Lower lobe of right lung (tissue), 2 donors: ENCODE measurements around the gene ZBTB9. TPM values are rescaled to one million over a fixed set of nuclear protein-coding genes. Genes with fewer than 3 reads are reported as not detected.

Experiments
- ATAC-seq, 2 donors: fragments of 200-7000 bp; cut with Tn5 transposase; one replicate each; pipeline ENCODE4 v1.9.1; 2020 to 2022; ENCODE audit warnings: mild to moderate bottlenecking in 2 of 2, moderate library complexity in 2 of 2
- DNase-seq: peaks from one replicate; pipeline ENCODE4 v3.0.0-alpha.2; 2020
- H3K27ac ChIP-seq: fragments of 200-600 bp; one replicate; pipeline ENCODE4 v1.8.0; 2022
- H3K27me3 ChIP-seq: fragments of 200-600 bp; one replicate; pipeline ENCODE4 v1.8.0; 2022; ENCODE audit warnings: low read depth
- H3K36me3 ChIP-seq: fragments of 200-600 bp; one replicate; pipeline ENCODE4 v1.8.0; 2022; ENCODE audit warnings: mild to moderate bottlenecking
- H3K4me1 ChIP-seq: fragments of 200-600 bp; one replicate; pipeline ENCODE4 v1.8.0; 2022
- H3K4me3 ChIP-seq: fragments of 200-600 bp; one replicate; pipeline ENCODE4 v1.8.0; 2022; ENCODE audit warnings: mild to moderate bottlenecking
- H3K9me3 ChIP-seq: fragments of 200-600 bp; one replicate; pipeline ENCODE4 v1.8.0; 2022
- intact Hi-C: fragments of 100-400 bp; cut with DNase I; formaldehyde crosslinking; loops from one replicate; pipeline ENCODE4 v1.11.0; 2022
- total RNA-seq: library from RNA; stranded (reverse); fragmentation: NEBNext Ultra II Directional; extraction: Animal tissue kit (Norgen Biotek cat#: 25700); gene quantifications from one replicate; pipeline ENCODE4 v1.2.1, GENCODE V29; 2021
- TF ChIP-seq, protein P1 (sequence below): fragments of 200-600 bp; IDR thresholded peaks from one replicate; pipeline ENCODE4 v1.8.0; 2022; ENCODE audit warnings: antibody characterized with exemption, mild to moderate bottlenecking
- donor health status: DM: no; HTN: yes; CAD: no; lungs with severe emphysema.

Gene ZBTB9
- total RNA-seq, 1 donor from 2014 or later: 9.5 TPM

DNA sequence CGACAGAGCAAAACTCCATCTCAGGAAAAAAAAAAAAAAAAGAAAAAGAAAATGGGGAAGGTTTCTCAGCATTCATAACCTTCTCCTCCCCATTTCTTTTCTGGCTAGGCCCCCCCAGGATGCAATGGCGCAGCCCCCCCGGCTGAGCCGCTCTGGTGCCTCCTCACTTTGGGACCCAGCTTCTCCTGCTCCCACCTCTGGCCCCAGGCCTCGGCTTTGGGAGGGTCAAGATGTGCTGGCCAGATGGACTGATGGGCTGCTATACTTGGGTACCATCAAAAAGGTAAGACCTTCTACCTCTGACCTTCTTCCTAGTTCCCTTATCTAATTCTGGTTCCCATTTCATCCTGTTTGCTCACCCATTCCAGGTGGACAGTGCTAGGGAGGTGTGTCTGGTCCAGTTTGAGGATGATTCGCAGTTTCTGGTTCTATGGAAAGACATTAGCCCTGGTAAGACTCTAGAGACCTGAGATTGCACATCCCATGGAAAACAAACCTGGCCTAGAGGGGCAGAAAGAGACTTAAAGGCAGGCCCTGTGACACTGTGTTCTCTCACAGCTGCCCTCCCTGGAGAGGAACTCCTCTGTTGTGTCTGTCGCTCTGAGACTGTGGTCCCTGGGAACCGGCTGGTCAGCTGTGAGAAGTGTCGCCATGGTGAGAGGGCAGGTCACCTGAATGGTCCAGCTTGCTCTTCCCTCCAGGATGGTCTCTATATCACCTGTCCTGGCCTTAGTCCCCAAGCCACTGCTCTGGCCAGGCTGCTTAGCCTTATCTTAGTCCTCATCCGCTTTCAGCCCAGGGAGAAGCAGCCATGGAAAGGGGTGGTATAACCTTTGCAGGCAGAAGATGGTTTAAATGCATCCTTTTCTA is 42.0 kb upstream of the ZBTB9 start:
- Histone ChIP-seq H3K27ac (peak overlapping the region; percentile 98), H3K27me3 (no peaks in the 10 kb centered on the region), H3K9me3 (no peaks in the 10 kb centered on the region), H3K4me1 (peaks cover 44% of the 10 kb centered on the region), H3K4me3 (peak overlapping the region; percentile 96), H3K36me3 (peaks cover 46% of the 10 kb centered on the region)
- DNase-seq (no peak), ATAC-seq (no peak)
- TF ChIP-seq, protein P1, sequence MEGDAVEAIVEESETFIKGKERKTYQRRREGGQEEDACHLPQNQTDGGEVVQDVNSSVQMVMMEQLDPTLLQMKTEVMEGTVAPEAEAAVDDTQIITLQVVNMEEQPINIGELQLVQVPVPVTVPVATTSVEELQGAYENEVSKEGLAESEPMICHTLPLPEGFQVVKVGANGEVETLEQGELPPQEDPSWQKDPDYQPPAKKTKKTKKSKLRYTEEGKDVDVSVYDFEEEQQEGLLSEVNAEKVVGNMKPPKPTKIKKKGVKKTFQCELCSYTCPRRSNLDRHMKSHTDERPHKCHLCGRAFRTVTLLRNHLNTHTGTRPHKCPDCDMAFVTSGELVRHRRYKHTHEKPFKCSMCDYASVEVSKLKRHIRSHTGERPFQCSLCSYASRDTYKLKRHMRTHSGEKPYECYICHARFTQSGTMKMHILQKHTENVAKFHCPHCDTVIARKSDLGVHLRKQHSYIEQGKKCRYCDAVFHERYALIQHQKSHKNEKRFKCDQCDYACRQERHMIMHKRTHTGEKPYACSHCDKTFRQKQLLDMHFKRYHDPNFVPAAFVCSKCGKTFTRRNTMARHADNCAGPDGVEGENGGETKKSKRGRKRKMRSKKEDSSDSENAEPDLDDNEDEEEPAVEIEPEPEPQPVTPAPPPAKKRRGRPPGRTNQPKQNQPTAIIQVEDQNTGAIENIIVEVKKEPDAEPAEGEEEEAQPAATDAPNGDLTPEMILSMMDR: no peak
- intact Hi-C loops: no loop called here

DNA sequence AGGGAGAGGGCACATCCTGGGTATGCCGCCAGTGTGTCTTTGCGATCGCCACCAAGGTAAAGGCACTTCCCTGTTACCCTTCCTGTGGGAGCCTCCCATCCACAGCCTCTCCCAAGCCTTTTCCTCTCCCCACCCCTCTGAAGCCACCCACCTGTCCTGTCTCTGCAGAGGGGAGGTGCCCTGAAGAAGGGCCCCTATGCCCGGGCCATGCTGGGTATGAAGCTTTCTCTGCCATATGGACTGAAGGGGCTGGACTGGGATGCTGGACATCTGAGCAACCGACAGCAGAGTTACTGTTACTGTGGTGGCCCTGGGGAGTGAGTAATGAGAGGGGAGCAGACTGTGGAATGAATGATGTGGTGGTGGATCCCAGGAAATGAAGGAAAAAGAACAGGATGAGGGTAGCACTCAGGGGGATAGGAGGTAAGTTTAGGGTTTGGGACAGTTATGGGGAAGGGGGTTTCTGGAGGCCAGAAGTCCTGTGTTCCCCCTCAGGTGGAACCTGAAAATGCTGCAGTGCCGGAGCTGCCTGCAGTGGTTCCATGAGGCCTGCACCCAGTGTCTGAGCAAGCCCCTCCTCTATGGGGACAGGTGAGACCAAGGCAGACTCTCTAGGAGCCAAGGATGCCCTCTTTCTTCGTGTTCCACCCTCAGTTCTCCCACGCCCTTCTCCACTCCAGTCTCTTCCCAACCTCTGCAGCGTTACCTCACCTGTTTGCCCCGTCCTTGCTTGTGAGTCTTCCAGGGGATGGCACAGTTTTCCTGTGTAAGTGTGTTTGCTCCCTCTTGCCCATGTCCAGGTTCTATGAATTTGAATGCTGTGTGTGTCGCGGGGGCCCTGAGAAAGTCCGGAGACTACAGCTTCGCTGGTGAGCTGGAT is 40.9 kb upstream of the ZBTB9 start:
- intact Hi-C loops: no loop called here
- H3K36me3 ChIP-seq: peaks cover 46% of the 10 kb centered on the region
- no peak overlapping the region for H3K27ac ChIP-seq
- H3K4me1 ChIP-seq: peaks cover 48% of the 10 kb centered on the region
- DNase-seq: no peak
- H3K4me3 ChIP-seq: no peak overlapping the region
- ATAC-seq: no peak
- H3K9me3 ChIP-seq: no peaks in the 10 kb centered on the region
- TF ChIP-seq, protein P1: no peak
- H3K27me3 ChIP-seq: no peaks in the 10 kb centered on the region

DNA sequence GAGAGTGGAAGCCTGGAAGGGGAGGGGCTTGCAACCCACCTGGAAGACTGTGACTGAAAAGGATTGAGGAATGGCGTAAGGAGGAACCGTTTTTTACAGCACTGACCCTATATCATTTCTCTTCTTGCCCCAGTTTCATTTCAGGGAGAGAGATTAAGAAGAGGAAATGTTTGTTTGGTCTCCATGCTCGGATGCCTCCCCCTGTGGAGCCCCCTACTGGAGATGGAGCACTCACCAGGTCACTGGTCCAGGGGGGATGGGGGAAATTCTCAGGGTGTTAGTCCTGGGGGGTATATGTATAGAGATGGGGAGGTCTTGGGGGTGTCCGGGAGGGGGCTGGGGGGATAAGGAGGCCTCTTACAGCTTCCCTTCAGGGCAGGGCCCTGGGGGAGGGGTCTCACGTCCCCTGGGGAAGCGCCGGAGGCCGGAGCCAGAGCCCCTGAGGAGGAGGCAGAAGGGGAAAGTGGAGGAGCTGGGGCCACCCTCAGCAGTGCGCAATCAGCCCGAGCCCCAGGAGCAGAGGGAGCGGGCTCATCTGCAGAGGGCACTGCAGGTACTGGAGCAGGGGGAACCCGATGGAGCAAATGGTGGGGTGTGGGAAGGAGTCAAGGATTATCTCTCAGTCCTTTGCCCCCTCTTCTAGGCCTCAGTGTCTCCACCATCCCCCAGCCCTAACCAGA is 39.6 kb upstream of the ZBTB9 start:
- H3K4me3 ChIP-seq: no peak overlapping the region
- TF ChIP-seq, protein P1: no peak
- H3K9me3 ChIP-seq: no peaks in the 10 kb centered on the region
- H3K36me3 ChIP-seq: peaks cover 46% of the 10 kb centered on the region
- H3K4me1 ChIP-seq: peaks cover 60% of the 10 kb centered on the region
- no peak overlapping the region for H3K27ac ChIP-seq
- intact Hi-C loops: no loop called here
- DNase-seq: no peak
- H3K27me3 ChIP-seq: no peaks in the 10 kb centered on the region
- ATAC-seq: no peak

DNA sequence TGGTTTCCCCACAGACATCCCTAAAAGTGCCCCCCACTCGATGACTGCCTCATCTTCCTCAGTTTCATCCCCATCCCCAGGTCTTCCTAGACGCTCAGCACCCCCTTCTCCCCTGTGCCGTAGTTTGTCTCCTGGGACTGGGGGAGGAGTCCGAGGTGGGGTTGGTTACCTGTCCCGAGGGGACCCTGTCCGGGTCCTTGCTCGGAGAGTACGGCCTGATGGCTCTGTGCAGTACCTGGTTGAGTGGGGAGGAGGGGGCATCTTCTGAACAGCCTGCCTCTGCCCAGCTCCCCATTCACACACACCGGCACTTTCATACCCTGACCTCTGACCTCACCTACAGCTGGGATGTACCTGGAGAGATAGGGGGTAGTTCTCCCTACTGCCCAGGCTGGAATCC is 38.5 kb upstream of the ZBTB9 start:
- H3K27ac ChIP-seq: no peak overlapping the region
- intact Hi-C loops: no loop called here
- no peaks in the 10 kb centered on the region for H3K9me3 ChIP-seq
- H3K27me3 ChIP-seq: no peaks in the 10 kb centered on the region
- H3K4me1 ChIP-seq: peaks cover 60% of the 10 kb centered on the region
- peak overlapping the region; percentile 85 for H3K4me3 ChIP-seq
- ATAC-seq: no peak
- H3K36me3 ChIP-seq: peaks cover 46% of the 10 kb centered on the region
- TF ChIP-seq, protein P1: no peak
- no peak for DNase-seq
